Epithelial cell of prostate (primary cell): ENCODE data around the gene PLEKHM3.
"Not testable (repeated sequence)": the region's sequence is repeated elsewhere in the genome, so short reads cannot be mapped to it uniquely, and the experiment has no call there.

ENCODE experiments used
- DNase-seq: peaks from one replicate; pipeline ENCODE4 v3.0.0-alpha.2; 2011; ENCODE audit warnings: low read depth, low spot score
- H3K27ac ChIP-seq: fragments of 450-650 bp; 2 replicates; pipeline ENCODE4 v1.5.1; 2017; ENCODE audit warnings: mild to moderate bottlenecking

PLEKHM3 gene

GRCh38 chr2:207933396-207934065 lies 91.8 kb downstream of the PLEKHM3 start:
- DNase-seq = no peak
- H3K27ac ChIP-seq = no peak overlapping the region

GRCh38 chr2:207932106-207932505 lies 93.2 kb downstream of the PLEKHM3 start:
- DNase-seq = no peak
- no peak overlapping the region for H3K27ac ChIP-seq

- no peak overlapping the region for H3K27ac ChIP-seq
- DNase-seq = peak; percentile 5
Measured at GRCh38 chr2:207930747-207931146, 94.6 kb downstream of the PLEKHM3 start.

DNA sequence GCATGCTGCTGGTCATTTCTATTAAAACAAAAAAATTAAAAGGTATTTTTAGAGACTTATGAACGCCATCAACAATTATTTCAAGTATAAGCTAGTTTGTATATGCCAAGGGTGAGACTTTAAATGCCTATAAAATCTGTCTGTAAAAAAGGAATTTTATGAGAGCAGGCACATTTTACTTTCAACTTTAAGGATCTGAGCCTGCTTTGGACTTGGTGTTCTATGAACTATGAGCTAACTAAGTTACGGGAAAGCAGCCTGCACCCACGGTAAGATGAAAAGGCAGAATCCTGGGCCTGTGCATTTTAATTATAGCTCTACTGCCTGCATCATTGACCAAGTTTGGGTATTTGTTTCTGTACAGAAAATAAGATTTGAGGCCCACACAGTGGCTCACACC lies 95.4 kb downstream of the PLEKHM3 start:
- no peak overlapping the region for H3K27ac ChIP-seq
- no peak for DNase-seq

DNA sequence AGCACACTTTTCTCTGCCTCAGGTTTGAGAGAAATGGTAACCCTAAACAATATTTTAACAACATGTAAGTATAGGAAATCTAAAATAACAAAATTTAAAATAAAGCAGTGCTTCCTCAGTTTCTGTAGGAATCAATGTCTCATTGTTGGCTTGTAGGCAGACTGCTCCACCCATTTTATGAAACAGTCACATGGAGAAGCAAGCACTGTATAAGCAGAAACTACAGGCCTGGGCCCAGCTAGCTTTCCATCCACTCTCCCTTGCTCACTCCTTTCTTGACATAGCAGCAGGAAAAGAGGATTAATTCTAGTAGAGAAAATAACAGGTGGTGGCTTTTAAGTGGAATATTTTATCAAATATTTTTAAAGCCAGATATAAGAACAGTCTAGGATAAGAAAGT lies 97.2 kb downstream of the PLEKHM3 start:
- DNase-seq = peak; percentile 14
- H3K27ac ChIP-seq = no peak overlapping the region

GRCh38 chr2:207926989-207927300 lies 98.4 kb downstream of the PLEKHM3 start:
- no peak overlapping the region for H3K27ac ChIP-seq
- no peak for DNase-seq

GRCh38 chr2:207926133-207926988 lies 99.0 kb downstream of the PLEKHM3 start:
- H3K27ac ChIP-seq = no peak overlapping the region
- peak; percentile 16 for DNase-seq

DNA sequence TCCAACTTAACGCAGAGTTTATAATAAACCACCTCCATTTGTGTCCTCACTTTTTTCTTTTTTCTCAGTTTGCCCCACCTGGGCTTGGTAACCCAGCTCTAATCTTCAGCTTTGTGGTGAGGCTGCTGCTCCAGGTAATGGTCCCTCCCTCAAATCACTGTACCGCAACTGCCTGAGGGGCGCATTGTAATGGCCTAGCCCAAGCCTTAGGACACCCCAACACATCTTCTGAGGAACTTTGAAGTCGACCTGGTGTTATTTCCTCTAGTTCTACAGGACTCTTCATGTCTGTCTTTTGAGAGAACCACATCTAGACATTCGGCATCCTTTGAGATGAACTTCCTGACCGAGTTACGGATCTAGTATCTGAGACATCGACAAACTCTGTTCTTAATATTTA lies 99.7 kb downstream of the PLEKHM3 start:
- DNase-seq = no peak
- no peak overlapping the region for H3K27ac ChIP-seq

GRCh38 chr2:207921606-207922005 lies 103.7 kb downstream of the PLEKHM3 start:
- no peak overlapping the region for H3K27ac ChIP-seq
- no peak for DNase-seq

GRCh38 chr2:207920721-207921120 lies 104.6 kb downstream of the PLEKHM3 start:
- no peak for DNase-seq
- no peak overlapping the region for H3K27ac ChIP-seq

DNA sequence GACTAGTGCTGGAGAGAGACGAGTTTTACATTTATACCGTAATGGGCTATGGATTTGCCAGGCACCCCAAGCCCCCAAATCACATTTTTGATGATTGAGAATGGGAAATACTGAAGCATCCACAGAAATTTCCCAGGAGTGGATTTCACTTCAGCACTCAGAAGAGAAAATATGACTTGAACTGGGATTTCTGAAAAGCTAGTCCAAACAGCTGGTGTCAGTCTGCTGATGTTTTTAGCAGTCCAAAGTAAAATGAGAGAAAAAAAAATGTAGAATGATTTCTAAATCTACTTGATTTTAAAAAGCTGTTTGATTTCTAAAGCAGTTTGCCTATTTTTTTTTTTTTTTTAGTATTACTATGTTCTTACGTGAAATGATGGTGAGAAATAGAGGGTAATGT lies 105.0 kb downstream of the PLEKHM3 start:
- no peak for DNase-seq
- H3K27ac ChIP-seq = no peak overlapping the region

GRCh38 chr2:207919164-207919919 lies 106.0 kb downstream of the PLEKHM3 start:
- DNase-seq = no peak
- no peak overlapping the region for H3K27ac ChIP-seq

DNA sequence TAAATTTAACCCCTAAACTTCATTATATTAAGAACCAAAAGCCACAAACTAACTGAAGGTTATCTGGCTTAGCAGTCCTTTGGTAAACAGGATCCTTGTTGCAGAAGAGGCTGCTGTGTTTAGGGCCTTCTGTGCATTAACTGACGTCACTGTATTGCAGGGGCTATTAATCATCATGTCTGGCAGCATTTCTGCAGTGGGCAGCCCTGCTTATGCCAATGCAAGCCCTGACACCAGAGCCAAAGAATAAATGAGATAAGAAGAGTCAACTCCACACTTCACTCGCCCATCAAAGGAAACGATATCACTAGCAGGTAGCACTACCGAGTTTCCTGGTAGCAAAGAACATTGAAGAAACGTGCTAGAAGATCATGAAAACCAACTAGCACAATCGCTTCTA lies 110.6 kb downstream of the PLEKHM3 start:
- no peak overlapping the region for H3K27ac ChIP-seq
- DNase-seq = no peak

GRCh38 chr2:207913772-207914358 lies 111.5 kb downstream of the PLEKHM3 start:
- H3K27ac ChIP-seq = no peak overlapping the region
- DNase-seq = no peak

GRCh38 chr2:207911856-207912255 lies 113.5 kb downstream of the PLEKHM3 start:
- no peak overlapping the region for H3K27ac ChIP-seq
- no peak for DNase-seq

GRCh38 chr2:207911215-207911614 lies 114.1 kb downstream of the PLEKHM3 start:
- no peak for DNase-seq
- no peak overlapping the region for H3K27ac ChIP-seq

DNA sequence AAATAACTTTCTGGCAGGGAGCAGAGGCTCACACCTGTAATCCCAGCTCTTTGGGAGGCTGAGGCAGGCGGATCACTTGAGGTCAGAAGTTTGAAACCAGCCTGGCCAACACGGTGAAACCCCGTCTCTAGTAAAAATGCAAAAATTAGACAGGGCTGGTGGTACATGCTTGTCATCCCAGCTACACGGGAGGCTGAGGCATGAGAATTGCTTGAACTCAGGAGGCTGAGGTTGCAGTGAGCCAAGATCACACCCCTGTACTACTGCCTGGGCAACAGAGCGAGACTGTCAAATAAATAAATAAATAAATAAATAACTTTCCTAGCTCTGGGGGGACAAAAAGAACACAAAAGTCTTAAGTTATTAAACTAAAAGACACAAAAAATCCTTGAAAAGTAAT lies 118.8 kb downstream of the PLEKHM3 start:
- not testable (repeated sequence) for H3K27ac ChIP-seq, DNase-seq

- no peak for DNase-seq
- no peak overlapping the region for H3K27ac ChIP-seq
Measured at GRCh38 chr2:207905546-207905945, 119.8 kb downstream of the PLEKHM3 start.

- no peak for DNase-seq
- no peak overlapping the region for H3K27ac ChIP-seq
Measured at GRCh38 chr2:207903236-207903635, 122.1 kb downstream of the PLEKHM3 start.

DNA sequence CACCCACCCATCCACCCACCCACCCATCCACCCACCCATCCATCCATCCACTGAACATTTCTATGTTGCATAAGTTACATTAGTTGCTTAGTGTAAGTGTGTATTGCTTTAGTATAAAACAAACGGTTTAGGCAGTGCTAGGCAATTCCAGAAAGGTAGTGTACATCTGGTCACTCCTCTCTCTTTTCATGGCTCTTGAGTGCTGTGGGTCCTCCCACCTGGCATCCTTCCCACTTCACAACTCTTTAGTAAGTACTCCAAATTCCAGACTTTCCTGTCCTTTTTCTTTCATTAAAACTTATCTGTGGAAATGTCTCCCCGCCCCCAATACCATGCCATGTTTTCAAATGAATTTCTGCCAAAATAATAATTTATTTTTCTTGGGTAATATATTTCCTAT lies 122.5 kb downstream of the PLEKHM3 start:
- DNase-seq = no peak

GRCh38 chr2:207901829-207902228 lies 123.5 kb downstream of the PLEKHM3 start:
- no peak overlapping the region for H3K27ac ChIP-seq
- DNase-seq = no peak

More for the DNA sequence above, 122.5 kb downstream of the PLEKHM3 start:
- no peak overlapping the region for H3K27ac ChIP-seq
